H9 (cell line): ENCODE data around the gene MYMX. TPM values are rescaled to one million over a fixed set of nuclear protein-coding genes. Genes with fewer than 3 reads are reported as not detected.

ENCODE experiments used
- DNase-seq: peaks from one replicate; pipeline ENCODE4 v3.0.0-alpha.2; 2017
- H2AFZ ChIP-seq: one replicate; pipeline ENCODE4 v1.6.1; 2013; ENCODE audit warnings: mild to moderate bottlenecking, low read length, control low read depth, moderate library complexity
- H2AK5ac ChIP-seq: 2 replicates; pipeline ENCODE4 v1.6.1; 2013; ENCODE audit warnings: low read length, control low read depth, mixed read lengths; ENCODE audit not compliant: insufficient read length
- H2BK120ac ChIP-seq: one replicate; pipeline ENCODE4 v1.6.1; 2013; ENCODE audit warnings: low read depth, mild to moderate bottlenecking, low read length, control low read depth, inconsistent platforms; ENCODE audit not compliant: poor library complexity, severe bottlenecking
- H2BK12ac ChIP-seq: 2 replicates; pipeline ENCODE4 v1.6.1; 2013; ENCODE audit warnings: low read length, control low read depth, mixed read lengths, low read depth; ENCODE audit not compliant: insufficient read length
- H2BK15ac ChIP-seq: 2 replicates; pipeline ENCODE4 v1.6.1; 2013; ENCODE audit warnings: low read depth, low read length, control low read depth
- H2BK20ac ChIP-seq: one replicate; pipeline ENCODE4 v1.6.1; 2013; ENCODE audit warnings: low read depth, mild to moderate bottlenecking, low read length, control low read depth, inconsistent platforms; ENCODE audit not compliant: poor library complexity, severe bottlenecking
- H2BK5ac ChIP-seq: 2 replicates; pipeline ENCODE4 v1.6.1; 2013; ENCODE audit warnings: low read length, control low read depth, mixed read lengths; ENCODE audit not compliant: insufficient read length
- H3K14ac ChIP-seq: 2 replicates; pipeline ENCODE4 v1.6.1; 2013; ENCODE audit warnings: low read length, control low read depth; ENCODE audit not compliant: insufficient read depth
- H3K18ac ChIP-seq: 2 replicates; pipeline ENCODE4 v1.6.1; 2013; ENCODE audit warnings: low read depth, mild to moderate bottlenecking, mixed read lengths, low read length, control low read depth; ENCODE audit not compliant: insufficient read length
- H3K23ac ChIP-seq: 2 replicates; pipeline ENCODE4 v1.6.1; 2013; ENCODE audit warnings: low read length, control low read depth, mixed read lengths, low read depth; ENCODE audit not compliant: insufficient read length
- H3K23me2 ChIP-seq: 2 replicates; pipeline ENCODE4 v1.6.1; 2013; ENCODE audit warnings: low read depth, mild to moderate bottlenecking, mixed read lengths, low read length, control low read depth; ENCODE audit not compliant: insufficient read length, poor library complexity, severe bottlenecking
- H3K27ac ChIP-seq: 2 replicates; pipeline ENCODE4 v1.5.1; 2013; ENCODE audit warnings: low read length, control low read depth, mixed read lengths, low read depth; ENCODE audit not compliant: insufficient read length
- H3K27me3 ChIP-seq: 2 replicates; pipeline ENCODE4 v1.6.1; 2013; ENCODE audit warnings: low read length, control low read depth, inconsistent platforms; ENCODE audit not compliant: insufficient read depth
- H3K4ac ChIP-seq: 2 replicates; pipeline ENCODE4 v1.6.1; 2013; ENCODE audit warnings: low read depth, mild to moderate bottlenecking, control low read depth, inconsistent platforms, low read length, moderate library complexity
- H3K4me1 ChIP-seq: 2 replicates; pipeline ENCODE4 v1.6.1; 2013; ENCODE audit warnings: low read length, control low read depth, inconsistent platforms; ENCODE audit not compliant: insufficient read depth
- H3K4me2 ChIP-seq: 2 replicates; pipeline ENCODE4 v1.6.1; 2013; ENCODE audit warnings: low read length, control low read depth, mixed read lengths; ENCODE audit not compliant: insufficient read length, insufficient read depth
- H3K56ac ChIP-seq: 2 replicates; pipeline ENCODE4 v1.6.1; 2013; ENCODE audit warnings: low read depth, mild to moderate bottlenecking, mixed read lengths, low read length, control low read depth; ENCODE audit not compliant: insufficient read length
- H3K79me1 ChIP-seq: 2 replicates; pipeline ENCODE4 v1.6.1; 2013; ENCODE audit warnings: low read depth, mild to moderate bottlenecking, moderate library complexity, low read length, control low read depth, inconsistent platforms; ENCODE audit not compliant: insufficient read depth, poor library complexity, severe bottlenecking
- H3K79me2 ChIP-seq: 2 replicates; pipeline ENCODE4 v1.6.1; 2013; ENCODE audit warnings: low read length, control low read depth, inconsistent platforms; ENCODE audit not compliant: insufficient read depth
- H3K9ac ChIP-seq: 2 replicates; pipeline ENCODE4 v1.6.1; 2013; ENCODE audit warnings: low read length, control low read depth, mixed read lengths; ENCODE audit not compliant: insufficient read length; ENCODE audit errors: extremely low read depth
- H3K9me3 ChIP-seq: one replicate; pipeline ENCODE4 v1.6.1; 2013; ENCODE audit warnings: low read depth, low read length, inconsistent platforms; ENCODE audit not compliant: control insufficient read depth
- H3T11ph ChIP-seq: one replicate; pipeline ENCODE4 v1.6.1; 2013; ENCODE audit warnings: mild to moderate bottlenecking, low read length, control low read depth, inconsistent platforms
- H4K20me1 ChIP-seq: one replicate; pipeline ENCODE4 v1.6.1; 2013; ENCODE audit not compliant: control insufficient read depth, insufficient read length, insufficient read depth
- H4K5ac ChIP-seq: 2 replicates; pipeline ENCODE4 v1.6.1; 2013; ENCODE audit warnings: low read depth, mild to moderate bottlenecking, mixed read lengths, low read length, control low read depth; ENCODE audit not compliant: insufficient read length
- H4K8ac ChIP-seq: replicated peaks from 2 replicates; pipeline ENCODE4 v1.6.1; 2013; ENCODE audit warnings: low read length, control low read depth, mixed read lengths, low read depth; ENCODE audit not compliant: insufficient read length
- H4K91ac ChIP-seq: 2 replicates; pipeline ENCODE4 v1.6.1; 2013; ENCODE audit warnings: low read depth, mild to moderate bottlenecking, moderate library complexity, mixed read lengths, low read length, control low read depth; ENCODE audit not compliant: insufficient read length
- H3K27ac Mint-ChIP-seq, 3 experiments: 2 replicates in 2 of 3; 3 replicates in 1 of 3; pipeline ENCODE4 v1.8.0; 2020 to 2021; ENCODE audit warnings: mixed read lengths in 3 of 3, mild to moderate bottlenecking in 1 of 3, moderate library complexity in 1 of 3
- H3K27me3 Mint-ChIP-seq: 2 replicates; pipeline ENCODE4 v1.8.0; 2021; ENCODE audit warnings: low read depth, mild to moderate bottlenecking, moderate library complexity, mixed read lengths
- H3K36me3 Mint-ChIP-seq, 3 experiments: 2 replicates in 2 of 3; 3 replicates in 1 of 3; pipeline ENCODE4 v1.8.0; 2020 to 2021; ENCODE audit warnings: low read depth in 3 of 3, mixed read lengths in 3 of 3; ENCODE audit not compliant: insufficient read depth in 1 of 3
- H3K4me1 Mint-ChIP-seq, 2 experiments: 2 replicates each; pipeline ENCODE4 v1.8.0; 2020; ENCODE audit warnings: mixed read lengths in 2 of 2
- H3K4me3 Mint-ChIP-seq, 2 experiments: 2 replicates in 1 of 2; 3 replicates in 1 of 2; pipeline ENCODE4 v1.8.0; 2020 to 2021; ENCODE audit warnings: mild to moderate bottlenecking in 2 of 2, mixed read lengths in 2 of 2, moderate library complexity in 1 of 2
- H3K9me3 Mint-ChIP-seq, 2 experiments: 2 replicates in 1 of 2; 3 replicates in 1 of 2; pipeline ENCODE4 v1.8.0; 2020; ENCODE audit warnings: mild to moderate bottlenecking in 2 of 2, mixed read lengths in 2 of 2, moderate library complexity in 1 of 2
- CTCF ChIP-seq: fragments of 200-600 bp; sonication (generic); conservative IDR thresholded peaks from 3 replicates; pipeline ENCODE4 v1.8.0; 2021; ENCODE audit warnings: antibody characterized with exemption, mild to moderate bottlenecking
- WGBS: extraction: QIAGEN DNeasy Blood & Tissue Kit; methylation state at CpG from one replicate; pipeline ENCODE4 v1.1.7; 2013; ENCODE audit warnings: missing lambda C conversion rate, low lambda C conversion rate, mixed read lengths; ENCODE audit not compliant: insufficient read length; ENCODE audit errors: extremely low coverage; 5-methylcytosine and 5-hydroxymethylcytosine counted together
- total RNA-seq: library from RNA; stranded (reverse); gene quantifications from 2 replicates; pipeline ENCODE4 v1.2.1, GENCODE V29; 2021

Gene MYMX
- total RNA-seq, 1 experiment from 2014 or later, result 1.1 TPM

- Histone ChIP-seq H3K23ac (no peak overlapping the region), H2BK20ac (no peak overlapping the region), H3K9me3 (no peaks in the 10 kb centered on the region), H3K4me2 (peak overlapping the region; percentile 47), H3K4me1 (peaks cover 15% of the 10 kb centered on the region; the same call in 1 of the 2 replicates), H2BK5ac (no peak overlapping the region), H2BK12ac (no peak overlapping the region), H3K27ac (no peak overlapping the region), H4K8ac (no peak overlapping the region), H2AFZ (no peak overlapping the region), H3K23me2 (peaks cover 14% of the 10 kb centered on the region), H3K18ac (no peak overlapping the region), H3K4ac (no peak overlapping the region), H3K27me3 (no peaks in the 10 kb centered on the region), H3K9ac (peak overlapping the region; percentile 21), H2BK120ac (no peak overlapping the region), H3K14ac (no peak overlapping the region), H3T11ph (no peak overlapping the region), H2BK15ac (no peak overlapping the region), H4K20me1 (peaks cover 2% of the 10 kb centered on the region), H3K79me1 (peaks cover 17% of the 10 kb centered on the region), H2AK5ac (no peak overlapping the region), H3K56ac (no peak overlapping the region), H4K5ac (no peak overlapping the region), H4K91ac (no peak overlapping the region), H3K79me2 (peaks cover 17% of the 10 kb centered on the region; the same call in 1 of the 2 replicates)
- peaks cover 15 to 20% (median 15%) of the 10 kb centered on the region in 3 experiments for H3K36me3 Mint-ChIP-seq
- no CpG with 5 or more reads among the region's 18 CpGs for WGBS
- H3K27me3 Mint-ChIP-seq, result peaks cover 1% of the 10 kb centered on the region; the same call in 1 of the 2 replicates
- H3K9me3 Mint-ChIP-seq, result no peaks in the 10 kb centered on the region; a peak in 1 of 5 replicates
- H3K4me1 Mint-ChIP-seq, result peaks cover 51 to 61% of the 10 kb centered on the region in 2 experiments
- no peak for DNase-seq
- peak; percentile 39 for TF ChIP-seq CTCF
- H3K4me3 Mint-ChIP-seq, result peak overlapping the region; percentile 85 to 96
- H3K27ac Mint-ChIP-seq, result peak overlapping the region; percentile 35 to 93 (median 93); a peak in 4 of 7 replicates
Observed at GRCh38 chr6:44224029-44224964, 7.6 kb downstream of the MYMX start.
